ENCODE measurements around the gene PSMG4. TPM values are rescaled to one million over a fixed set of nuclear protein-coding genes. Genes with fewer than 3 reads are reported as not detected.

The PSMG4 gene
- total and polyA plus RNA-seq, 2 of the 8 experiments (the other 6 are each of a cell fraction or from before 2014, with no cell fraction given) = 40.6 to 113 TPM

DNA sequence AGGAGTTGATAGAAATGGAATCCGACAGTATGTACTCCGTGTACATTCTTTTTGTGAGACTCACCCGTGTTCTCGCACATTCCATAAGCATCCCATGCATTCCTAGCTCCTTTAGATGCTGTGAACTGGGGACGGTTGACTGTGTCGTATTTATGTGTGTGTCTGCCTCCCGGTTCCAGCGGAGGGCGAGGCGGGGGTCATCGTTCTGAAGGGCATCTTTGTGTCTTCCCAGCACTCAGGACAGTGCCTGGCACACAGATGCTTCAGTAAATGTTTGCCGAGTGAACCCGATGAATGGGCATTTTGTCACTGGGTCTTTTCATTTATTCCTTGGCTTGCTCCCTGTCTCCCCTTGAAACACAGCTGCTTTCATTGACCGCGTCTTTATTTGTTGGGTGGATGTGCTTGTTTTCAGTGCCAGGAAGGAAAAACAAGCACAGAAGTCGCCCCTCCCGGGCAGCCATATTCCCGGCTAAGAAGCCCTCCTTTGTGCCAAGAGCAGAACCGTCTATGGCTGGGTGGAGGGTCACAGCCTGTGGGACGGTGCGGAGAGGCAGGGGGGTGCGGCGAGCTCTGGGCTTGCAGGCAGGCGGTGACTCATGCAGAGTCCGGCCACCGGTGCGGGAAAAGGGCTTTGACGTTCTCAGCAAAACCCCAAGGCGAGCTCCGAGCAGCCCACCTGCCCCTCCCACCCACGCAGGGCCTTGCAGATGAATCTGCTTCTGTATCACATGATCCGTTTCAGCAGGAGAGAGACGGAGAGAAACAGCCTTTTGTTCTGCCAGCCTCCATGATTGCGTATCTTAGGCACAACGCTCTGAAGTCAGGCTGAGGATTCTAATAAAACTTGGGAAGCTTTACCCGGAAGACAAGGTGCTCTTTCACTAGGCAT, 11.2 kb upstream of the PSMG4 start (continued):
- TF ChIP-seq CHD7 (IDR thresholded peaks at IDR 0.05; ENCODE audit: insufficient replicate concordance, low read length) (no peak), GABPA (IDR thresholded peaks at IDR 0.05; ENCODE audit: borderline replicate concordance, insufficient read depth, low read length) (no peak), SRF (IDR thresholded peaks at IDR 0.05; ENCODE audit: low read depth, low read length) (no peak), CTBP2 (IDR thresholded peaks at IDR 0.05; ENCODE audit: borderline replicate concordance, insufficient read depth, insufficient read length, low read length) (no peak), BACH1 (IDR thresholded peaks at IDR 0.05; ENCODE audit: low read length) (no peak), TAF1 (IDR thresholded peaks at IDR 0.05; ENCODE audit: low read depth, low read length) (0 out of 2 replicates have a peak, but pooled peaks have one; percentile 23), MAFK (IDR thresholded peaks at IDR 0.05; ENCODE audit: low read depth, low read length) (no peak), USF2 (IDR thresholded peaks at IDR 0.05; ENCODE audit: low read length) (no peak), SP2 (IDR thresholded peaks at IDR 0.05; ENCODE audit: low read length) (no peak)

All from H1 (cell line).